ENCODE data around the gene LARP4B.

DNA sequence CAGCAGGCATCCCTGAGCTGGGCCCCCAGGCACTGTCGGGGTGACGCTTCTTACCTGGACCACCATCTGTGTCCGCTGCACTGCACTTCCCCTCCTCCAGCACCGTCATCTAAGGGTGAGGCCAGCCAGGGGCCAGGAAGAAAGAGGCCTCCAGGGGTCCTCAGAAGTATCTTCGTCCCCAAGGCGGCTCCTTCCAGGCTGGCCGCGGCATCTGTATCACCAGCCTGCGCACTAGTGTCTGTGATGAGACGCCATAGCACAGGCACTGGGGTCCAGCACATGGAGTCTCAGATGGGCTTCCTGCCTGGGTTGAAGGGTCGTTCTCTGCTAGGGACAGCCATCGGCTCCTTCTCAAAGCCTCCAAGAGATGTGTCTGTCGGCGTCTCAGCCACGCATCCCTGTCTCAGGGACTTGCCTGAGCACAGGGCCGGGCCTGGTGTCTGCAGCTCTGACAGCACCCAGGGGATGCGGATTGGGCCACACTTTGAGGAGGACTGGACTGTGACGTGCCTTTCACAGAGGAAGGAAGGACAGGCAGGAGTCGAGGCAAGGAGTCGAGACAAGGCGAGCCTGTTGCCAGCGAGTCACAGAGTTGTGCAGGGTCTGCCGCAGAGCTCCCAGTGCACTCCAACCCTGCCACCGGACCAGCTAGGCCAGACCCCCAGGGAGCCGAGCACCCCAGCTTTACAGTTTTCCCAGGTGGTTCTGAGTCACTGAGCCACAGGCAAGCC, 140.5 kb downstream of the LARP4B start:
- TF ChIP-seq, protein P1, sequence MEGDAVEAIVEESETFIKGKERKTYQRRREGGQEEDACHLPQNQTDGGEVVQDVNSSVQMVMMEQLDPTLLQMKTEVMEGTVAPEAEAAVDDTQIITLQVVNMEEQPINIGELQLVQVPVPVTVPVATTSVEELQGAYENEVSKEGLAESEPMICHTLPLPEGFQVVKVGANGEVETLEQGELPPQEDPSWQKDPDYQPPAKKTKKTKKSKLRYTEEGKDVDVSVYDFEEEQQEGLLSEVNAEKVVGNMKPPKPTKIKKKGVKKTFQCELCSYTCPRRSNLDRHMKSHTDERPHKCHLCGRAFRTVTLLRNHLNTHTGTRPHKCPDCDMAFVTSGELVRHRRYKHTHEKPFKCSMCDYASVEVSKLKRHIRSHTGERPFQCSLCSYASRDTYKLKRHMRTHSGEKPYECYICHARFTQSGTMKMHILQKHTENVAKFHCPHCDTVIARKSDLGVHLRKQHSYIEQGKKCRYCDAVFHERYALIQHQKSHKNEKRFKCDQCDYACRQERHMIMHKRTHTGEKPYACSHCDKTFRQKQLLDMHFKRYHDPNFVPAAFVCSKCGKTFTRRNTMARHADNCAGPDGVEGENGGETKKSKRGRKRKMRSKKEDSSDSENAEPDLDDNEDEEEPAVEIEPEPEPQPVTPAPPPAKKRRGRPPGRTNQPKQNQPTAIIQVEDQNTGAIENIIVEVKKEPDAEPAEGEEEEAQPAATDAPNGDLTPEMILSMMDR (IDR thresholded peaks at IDR 0.05; ENCODE audit: poor library complexity, severe bottlenecking), result no peak
- TF ChIP-seq EZH2 (IDR thresholded peaks at IDR 0.05; ENCODE audit: borderline replicate concordance, insufficient read depth, low read length, poor library complexity, severe bottlenecking), result no peak
- TF ChIP-seq RAD21 (conservative IDR thresholded peaks at IDR 0.05), result no peak
- TF ChIP-seq EP300 (conservative IDR thresholded peaks at IDR 0.05; ENCODE audit: poor library complexity, severe bottlenecking), result no peak
- TF ChIP-seq POLR2AphosphoS5 (IDR thresholded peaks at IDR 0.05), result no peak
- TF ChIP-seq REST (IDR thresholded peaks at IDR 0.05; ENCODE audit: borderline replicate concordance), result no peak
- TF ChIP-seq TAF1 (IDR thresholded peaks at IDR 0.05; ENCODE audit: low read depth), result no peak
- TF ChIP-seq MXI1 (conservative IDR thresholded peaks at IDR 0.05; ENCODE audit: poor library complexity, severe bottlenecking), result no peak
